GM06990 (cell line): ENCODE data around the gene HABP4.

Experiments used
- DNase-seq: peaks from one replicate; pipeline ENCODE4 v3.0.0-alpha.2; 2011; ENCODE audit not compliant: insufficient read length; ENCODE audit errors: extremely low read depth
- H3K27me3 ChIP-seq: replicated peaks from 2 replicates; pipeline ENCODE4 v1.6.0; 2011; ENCODE audit warnings: low read length; ENCODE audit not compliant: control insufficient read depth, insufficient read depth
- H3K36me3 ChIP-seq: 2 replicates; pipeline ENCODE4 v1.5.1; 2011; ENCODE audit warnings: low read length; ENCODE audit not compliant: control insufficient read depth, insufficient read depth
- H3K4me3 ChIP-seq: replicated peaks from 2 replicates; pipeline ENCODE4 v1.5.1; 2011; ENCODE audit warnings: low read depth, mild to moderate bottlenecking, control low read depth, low read length
- CTCF ChIP-seq: IDR thresholded peaks from 2 replicates; pipeline ENCODE4 v1.5.1; 2011; ENCODE audit warnings: low read length, control low read depth, mild to moderate bottlenecking, inconsistent platforms; ENCODE audit not compliant: insufficient read depth, poor library complexity, severe bottlenecking

Gene HABP4

GRCh38 chr9:96419691-96419969, 30.3 kb upstream of the HABP4 start:
- TF ChIP-seq CTCF = no peak
- DNase-seq = no peak
- Histone ChIP-seq H3K27me3 (no peaks in the 10 kb centered on the region), H3K36me3 (no peaks in the 10 kb centered on the region), H3K4me3 (peak overlapping the region; percentile 93)

DNA sequence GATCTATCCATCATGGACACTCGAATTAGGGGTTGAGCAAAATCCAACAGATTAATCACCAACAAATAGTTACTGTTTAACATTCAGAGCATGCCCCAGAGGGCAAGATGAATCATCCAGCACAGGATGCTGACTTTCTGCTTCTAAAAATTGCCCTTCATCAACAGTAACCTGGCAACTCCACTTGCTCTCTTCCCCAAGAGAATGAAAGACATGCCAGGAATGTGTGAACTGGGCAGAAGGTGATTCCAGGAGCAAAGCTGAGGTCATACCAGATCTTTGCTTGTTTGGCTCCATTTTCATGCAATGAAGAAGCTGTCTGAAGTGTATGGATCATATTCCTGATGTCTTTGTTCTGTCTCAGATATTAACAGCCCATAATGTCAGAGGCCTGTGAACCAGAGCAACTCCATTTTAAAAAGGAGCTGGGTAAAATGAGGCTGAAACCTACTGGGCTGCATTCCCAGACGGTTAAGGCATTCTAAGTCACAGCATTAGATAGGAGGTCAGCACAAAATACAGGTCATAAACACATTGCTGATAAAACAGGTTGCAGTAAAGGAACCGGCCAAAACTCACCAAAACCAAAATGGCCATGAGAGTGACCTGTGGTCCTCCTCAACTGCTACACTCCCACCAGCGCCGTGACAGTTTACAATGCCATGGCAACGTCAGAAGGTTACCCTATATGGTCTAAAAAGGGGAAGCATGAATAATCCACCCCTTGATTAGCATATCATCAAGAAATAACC, 29.3 kb upstream of the HABP4 start:
- Histone ChIP-seq H3K4me3 (no peak overlapping the region), H3K36me3 (no peaks in the 10 kb centered on the region), H3K27me3 (no peaks in the 10 kb centered on the region)
- peak; percentile 30 for DNase-seq
- TF ChIP-seq CTCF = no peak

DNA sequence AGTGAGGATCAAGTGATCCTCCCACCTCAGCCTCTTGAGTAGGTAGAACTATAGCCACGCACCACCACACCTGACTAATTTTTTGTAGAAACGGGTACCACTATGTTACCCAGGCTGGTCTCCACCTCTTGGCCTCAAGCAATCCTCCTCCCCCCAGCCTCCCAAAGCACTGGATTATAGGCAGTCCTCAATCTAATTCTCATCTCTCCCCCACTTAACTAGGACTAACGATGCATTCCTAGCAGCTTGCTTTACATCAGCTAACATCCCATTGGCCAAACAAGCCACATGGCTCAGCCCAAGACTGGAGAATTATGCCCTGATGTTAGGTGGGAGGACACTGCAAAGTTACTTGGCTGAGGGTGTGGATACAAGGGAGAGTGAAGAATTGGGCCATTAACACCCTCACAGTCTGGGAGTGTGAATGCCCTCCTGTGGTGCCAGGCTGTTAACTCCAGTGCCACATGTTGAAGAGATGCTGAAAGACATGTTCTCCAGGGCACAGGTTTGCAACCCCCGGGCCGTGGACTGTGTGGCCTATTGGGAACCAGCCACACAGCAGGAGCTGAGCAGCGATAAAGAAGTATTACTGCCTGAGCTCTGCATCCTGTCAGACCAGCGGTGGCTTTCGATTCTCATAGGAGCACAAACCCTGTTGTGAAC, 26.5 kb upstream of the HABP4 start:
- H3K4me3 ChIP-seq = no peak overlapping the region
- DNase-seq = no peak
- H3K27me3 ChIP-seq = no peaks in the 10 kb centered on the region
- TF ChIP-seq CTCF = no peak
- no peaks in the 10 kb centered on the region for H3K36me3 ChIP-seq

DNA sequence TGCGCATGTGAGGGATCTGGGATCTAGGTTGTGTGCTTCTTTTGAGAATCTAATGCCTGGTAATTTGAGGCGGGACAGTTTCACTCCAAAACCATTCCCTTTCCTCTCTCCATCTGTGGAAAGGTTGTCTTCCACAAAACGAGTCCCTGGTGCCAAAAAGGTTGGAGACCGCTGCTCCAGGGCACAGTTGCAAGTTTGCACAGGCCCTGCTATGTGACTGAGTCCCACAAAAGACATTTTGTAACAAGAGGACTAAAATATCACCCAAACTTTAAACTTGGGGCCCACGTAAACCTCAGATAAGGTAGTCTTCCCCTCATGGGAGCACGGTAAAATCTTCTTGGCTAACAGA, 26.0 kb upstream of the HABP4 start:
- H3K36me3 ChIP-seq = no peaks in the 10 kb centered on the region
- H3K27me3 ChIP-seq = no peaks in the 10 kb centered on the region
- no peak overlapping the region for H3K4me3 ChIP-seq
- DNase-seq = no peak
- no peak for TF ChIP-seq CTCF

- no peak overlapping the region for H3K4me3 ChIP-seq
- no peak for DNase-seq
- no peaks in the 10 kb centered on the region for H3K27me3 ChIP-seq
Observed at GRCh38 chr9:96425500-96426169, 24.3 kb upstream of the HABP4 start.

More at GRCh38 chr9:96425500-96426169, 24.3 kb upstream of the HABP4 start:
- TF ChIP-seq CTCF = no peak
- H3K36me3 ChIP-seq = no peaks in the 10 kb centered on the region
